GM20431 (cell line): ENCODE results near the gene CNTNAP2.
"Not testable (repeated sequence)": the region's sequence is repeated elsewhere in the genome, so short reads cannot be mapped to it uniquely, and the experiment has no call there.

ENCODE experiments used
- in situ Hi-C: fragments of 300-500 bp; cut with MseI, MboI; formaldehyde crosslinking; loops from one replicate; pipeline ENCODE4 v1.15.0; 2020; ENCODE audit warnings: low sequenced_read_pairs; ENCODE audit not compliant: unreplicated experiment

CNTNAP2 gene

GRCh38 chr7:148434181-148434757 lies 2317.7 kb downstream of the CNTNAP2 start:
- in situ Hi-C loops, result no loop called here

GRCh38 chr7:148434887-148435286 lies 2318.3 kb downstream of the CNTNAP2 start:
- in situ Hi-C loops, result no loop called here

DNA sequence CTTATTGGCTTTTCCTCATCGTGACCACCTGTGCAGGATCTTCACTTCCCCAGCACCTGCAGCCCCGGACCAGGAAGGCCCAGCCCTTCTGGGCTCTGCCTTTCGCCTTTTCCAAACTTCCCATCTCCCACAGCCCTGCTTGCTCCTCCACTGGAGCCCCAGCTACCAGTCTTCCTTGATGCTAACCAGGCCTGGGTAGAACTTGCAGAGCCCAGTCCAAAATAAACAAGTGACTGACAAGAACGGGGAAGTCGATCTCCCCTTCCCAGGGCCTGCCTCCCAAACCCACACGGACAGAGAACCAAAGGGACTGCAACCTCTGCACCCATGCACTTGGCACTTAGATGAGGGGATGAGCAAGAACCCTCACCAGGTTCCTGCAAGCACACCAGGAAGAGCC lies 2319.1 kb downstream of the CNTNAP2 start:
- in situ Hi-C loops, result no loop called here

- in situ Hi-C loops, result no loop called here
These were observed 2319.5 kb downstream of the CNTNAP2 start for GRCh38 chr7:148436135-148436534.

GRCh38 chr7:148436571-148436970 lies 2320.0 kb downstream of the CNTNAP2 start:
- in situ Hi-C loops, result no loop called here

GRCh38 chr7:148437043-148437442 lies 2320.4 kb downstream of the CNTNAP2 start:
- in situ Hi-C loops, result no loop called here

GRCh38 chr7:148442141-148442655 lies 2325.6 kb downstream of the CNTNAP2 start:
- in situ Hi-C loops, result no loop called here

- in situ Hi-C loops, result no loop called here
These were observed 2326.3 kb downstream of the CNTNAP2 start for GRCh38 chr7:148442933-148443332.

DNA sequence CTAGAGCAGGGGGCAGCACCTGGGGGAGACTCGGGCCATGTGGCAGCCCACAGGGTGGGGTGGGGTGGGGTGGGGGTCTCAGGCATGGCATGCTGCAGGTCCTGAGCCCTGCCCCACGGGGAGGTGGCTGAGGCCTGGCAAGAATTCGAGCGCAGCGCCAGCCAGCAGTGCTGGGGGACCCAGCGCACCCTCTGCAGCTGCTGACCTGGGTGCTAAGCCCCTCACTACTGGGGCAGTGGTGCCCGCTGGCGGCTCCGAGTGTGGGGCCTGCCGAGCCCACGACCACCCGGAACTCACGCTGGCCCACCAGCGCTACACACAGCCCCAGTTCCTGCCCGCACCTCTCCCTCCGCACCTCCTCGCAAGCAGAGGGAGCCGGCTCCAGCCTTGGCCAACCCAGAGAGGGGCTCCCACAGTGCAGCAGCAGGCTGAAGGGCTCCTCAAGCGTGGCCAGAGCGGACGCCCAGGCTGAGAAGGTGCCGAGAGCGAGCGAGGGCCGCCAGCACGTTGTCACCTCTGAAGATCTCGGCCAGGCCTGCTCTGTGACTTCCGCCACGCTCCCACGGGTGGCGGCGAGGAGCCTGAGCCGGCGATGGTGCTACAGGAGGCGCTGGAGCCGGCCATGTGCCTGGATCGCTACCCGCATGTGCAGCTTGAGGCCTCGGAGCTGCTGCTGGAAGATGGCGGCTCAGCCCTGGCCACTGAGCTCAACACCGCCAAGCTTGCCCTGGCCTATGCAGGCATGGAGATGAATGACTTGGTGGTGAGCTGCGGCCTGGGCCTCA lies 2328.9 kb downstream of the CNTNAP2 start:
- in situ Hi-C loops, result no loop called here

GRCh38 chr7:148447221-148447849 lies 2330.7 kb downstream of the CNTNAP2 start:
- in situ Hi-C loops, result no loop called here

- in situ Hi-C loops, result not testable (repeated sequence)
These were observed 2334.9 kb downstream of the CNTNAP2 start for GRCh38 chr7:148451526-148451925.

DNA sequence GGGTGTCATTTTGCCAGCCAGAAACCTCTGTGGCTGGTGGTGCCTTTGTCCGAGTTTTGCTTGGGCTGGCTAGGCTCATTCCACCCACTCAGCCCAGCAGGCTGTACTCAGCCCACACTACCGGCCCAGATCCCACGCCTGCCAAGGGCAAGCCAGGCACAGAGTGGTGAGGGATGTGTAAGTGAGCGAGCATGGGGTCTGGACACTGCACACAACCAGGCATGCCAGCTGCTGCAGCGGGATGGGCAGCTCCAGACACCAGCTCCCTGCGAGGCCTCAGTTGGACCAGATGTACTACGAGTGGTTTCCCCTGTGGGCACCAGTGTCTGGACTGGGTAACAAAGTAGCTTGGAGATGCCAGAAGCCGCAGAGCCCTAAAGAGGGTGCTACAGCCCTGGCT lies 2339.8 kb downstream of the CNTNAP2 start:
- in situ Hi-C loops, result no loop called here

- in situ Hi-C loops, result no loop called here
These were observed 2340.8 kb downstream of the CNTNAP2 start for GRCh38 chr7:148457310-148457921.

DNA sequence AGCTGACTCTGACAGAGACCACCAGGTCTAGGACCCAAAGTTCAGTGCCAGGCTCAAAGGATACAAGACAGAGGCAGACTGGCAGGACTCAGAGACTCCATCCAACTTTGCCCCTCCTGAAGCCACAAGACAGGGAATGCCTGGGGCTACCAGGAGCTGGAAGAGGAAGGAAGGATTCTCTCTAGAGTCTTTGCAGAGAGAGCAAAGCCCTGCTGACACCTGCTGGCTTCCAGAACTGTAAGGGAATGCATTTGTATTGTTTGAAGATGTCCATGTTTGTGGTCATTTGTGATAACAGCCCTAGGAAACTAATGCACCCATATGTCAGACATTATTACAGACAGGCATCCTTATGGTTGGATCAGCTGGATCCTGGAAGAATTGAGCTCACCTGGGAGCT lies 2341.7 kb downstream of the CNTNAP2 start:
- in situ Hi-C loops, result no loop called here

- in situ Hi-C loops, result no loop called here
These were observed 2345.0 kb downstream of the CNTNAP2 start for GRCh38 chr7:148461392-148462179.

DNA sequence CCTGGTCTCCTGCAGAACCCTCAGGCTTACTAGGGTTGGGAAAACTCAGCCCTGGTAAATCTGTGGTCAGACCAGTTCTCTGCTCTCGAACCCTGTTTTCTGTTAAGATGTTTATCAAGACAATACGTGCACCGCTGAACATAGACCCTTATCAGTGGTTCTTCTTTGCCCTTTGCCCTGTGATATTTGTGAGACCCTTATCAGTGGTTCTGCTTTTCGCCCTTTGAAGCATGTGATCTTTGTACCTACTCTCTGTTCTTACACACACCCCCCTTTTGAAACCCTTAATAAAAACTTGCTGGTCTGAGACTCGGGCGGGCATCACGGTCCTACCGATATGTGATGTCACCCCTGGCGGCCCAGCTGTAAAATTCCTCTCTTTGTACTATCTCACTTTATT lies 2346.2 kb downstream of the CNTNAP2 start:
- in situ Hi-C loops, result not testable (repeated sequence)

- in situ Hi-C loops, result no loop called here
These were observed 2346.6 kb downstream of the CNTNAP2 start for GRCh38 chr7:148463210-148463609.

GRCh38 chr7:148464947-148465346 lies 2348.3 kb downstream of the CNTNAP2 start:
- in situ Hi-C loops, result no loop called here

GRCh38 chr7:148465441-148465840 lies 2348.8 kb downstream of the CNTNAP2 start:
- in situ Hi-C loops, result not testable (repeated sequence)

DNA sequence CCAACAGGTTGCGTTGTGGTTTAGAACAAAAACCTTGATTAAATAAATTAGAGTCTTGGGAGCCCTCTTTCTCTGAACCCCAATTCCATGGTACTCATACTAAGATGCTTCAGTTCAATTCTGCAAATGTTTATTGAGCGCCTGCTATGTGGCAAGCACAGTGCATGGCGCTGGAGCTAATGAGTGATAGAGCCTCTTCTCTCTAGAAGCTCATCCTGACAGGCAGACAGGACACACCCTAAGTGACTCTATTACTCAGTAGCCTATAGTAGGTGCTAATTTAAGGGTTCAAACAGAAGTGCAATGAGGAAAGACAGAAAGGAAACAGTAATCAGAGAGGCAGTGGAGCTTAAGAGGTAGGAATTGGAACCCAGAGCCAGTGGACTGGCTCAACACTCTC lies 2349.5 kb downstream of the CNTNAP2 start:
- in situ Hi-C loops, result no loop called here
